HCT116 (cell line): Measurements from ENCODE around the gene RUNX1. TPM values are rescaled to one million over a fixed set of nuclear protein-coding genes. Genes with fewer than 3 reads are reported as not detected.

Experiments used
- ATAC-seq: fragments of 200-7000 bp; cut with Tn5 transposase; 2 replicates; pipeline ENCODE4 v1.9.1; 2020; ENCODE audit warnings: mild to moderate bottlenecking, moderate library complexity
- BruUV-seq: library from RNA; stranded (reverse); fragments of 400-500 nt; replicated peaks from 2 replicates; lab custom pipeline; 2021; lab: Mats Ljungman, UMichigan
- CTCF ChIA-PET: fragments of 300-600 bp; sonication (Branson Sonifier 250); formaldehyde crosslinking; loops from one replicate; lab custom pipeline; 2021; ENCODE audit warnings: antibody characterized with exemption; lab: Charles Lee
- POLR2A ChIA-PET: fragments of 300-600, 350-600 bp; sonication (Branson Sonifier 250); formaldehyde crosslinking; loops from one replicate; lab custom pipeline; 2021; ENCODE audit warnings: antibody characterized with exemption; lab: Charles Lee
- RAD21 ChIA-PET, 2 experiments: fragments of 300-600 bp; sonication (Branson Sonifier 250); formaldehyde crosslinking; loops; one replicate each; lab custom pipeline; 2023; ENCODE audit warnings: low total read pairs in 2 of 2; ENCODE audit not compliant: uncharacterized antibody in 2 of 2, unreplicated experiment in 2 of 2, low non-redundant PET in 1 of 2; lab: Charles Lee
- DNase-seq: peaks from one replicate; pipeline ENCODE4 v3.0.0-alpha.2; 2010; ENCODE audit warnings: low read depth, low spot score
- H2AFZ ChIP-seq: fragments of 200-600 bp; shearing (Covaris generic), sonication (generic); 2 replicates; pipeline ENCODE4 v1.6.1; 2017; ENCODE audit warnings: low read depth, mixed run types, mixed read lengths, antibody characterized with exemption, low read length; ENCODE audit not compliant: poor library complexity, severe bottlenecking
- H3K27ac ChIP-seq: 2 replicates; pipeline ENCODE4 v1.5.1; 2012; ENCODE audit warnings: low read depth, low read length
- H3K27me3 ChIP-seq: fragments of 200-600 bp; sonication (generic); 2 replicates; pipeline ENCODE4 v1.6.1; 2016; ENCODE audit warnings: mixed run types, low read length, mixed read lengths; ENCODE audit not compliant: insufficient read depth
- H3K36me3 ChIP-seq, 2 experiments: fragments of 200-500 bp in 1 of 2; fragments of 200-600 bp in 1 of 2; sonication (Bioruptor generic) in 1 of 2; sonication (generic) in 1 of 2; 2 replicates each; pipeline versions ENCODE4 v1.5.1 to v1.6.1; 2014 to 2016; ENCODE audit warnings: low read length in 2 of 2, inconsistent platforms in 1 of 2, mixed read lengths in 1 of 2, mixed run types in 1 of 2; ENCODE audit not compliant: insufficient read depth in 2 of 2, control insufficient read depth in 1 of 2
- H3K4me1 ChIP-seq, 2 experiments: fragments of 200-600 bp in 1 of 2; sonication (generic) in 1 of 2; 2 replicates each; pipeline versions ENCODE4 v1.5.1 to v1.6.1; 2012 to 2017; ENCODE audit warnings: low read length in 2 of 2, inconsistent platforms in 1 of 2, mild to moderate bottlenecking in 1 of 2, mixed read lengths in 1 of 2, mixed run types in 1 of 2, moderate library complexity in 1 of 2; ENCODE audit not compliant: insufficient read depth in 2 of 2, control insufficient read depth in 1 of 2
- H3K4me2 ChIP-seq: fragments of 200-600 bp; sonication (generic); 2 replicates; pipeline ENCODE4 v1.6.1; 2017; ENCODE audit warnings: mixed run types, low read length, mixed read lengths
- H3K4me3 ChIP-seq, 2 experiments: fragments of 200-600 bp in 1 of 2; sonication (generic) in 1 of 2; replicated peaks in 1 of 2; 2 replicates each; pipeline ENCODE4 v1.5.1; 2011 to 2016; ENCODE audit warnings: low read length in 2 of 2, control low read depth in 1 of 2, low read depth in 1 of 2, mild to moderate bottlenecking in 1 of 2, mixed read lengths in 1 of 2, mixed run types in 1 of 2
- H3K79me2 ChIP-seq: fragments of 200-600 bp; sonication (generic); 2 replicates; pipeline ENCODE4 v1.6.1; 2017; ENCODE audit warnings: mild to moderate bottlenecking, mixed run types, low read length, moderate library complexity, mixed read lengths; ENCODE audit not compliant: insufficient read depth
- H3K9ac ChIP-seq: fragments of 200-600 bp; sonication (generic); 2 replicates; pipeline ENCODE4 v1.6.1; 2016; ENCODE audit warnings: low read length, mixed read lengths
- H3K9me2 ChIP-seq: fragments of 200-600 bp; sonication (generic), shearing (Covaris generic); 2 replicates; pipeline ENCODE4 v1.6.1; 2017; ENCODE audit warnings: mixed run types, mild to moderate bottlenecking, moderate library complexity; ENCODE audit not compliant: insufficient read depth
- H3K9me3 ChIP-seq, 2 experiments: fragments of 200-500 bp in 1 of 2; fragments of 200-600 bp in 1 of 2; sonication (Bioruptor generic) in 1 of 2; sonication (generic) in 1 of 2; 2 replicates each; pipeline ENCODE4 v1.6.1; 2014 to 2017; ENCODE audit warnings: low read length in 2 of 2, mixed read lengths in 2 of 2, inconsistent platforms in 1 of 2, low read depth in 1 of 2, mild to moderate bottlenecking in 1 of 2, mixed run types in 1 of 2, moderate library complexity in 1 of 2; ENCODE audit not compliant: control insufficient read depth in 1 of 2, insufficient read depth in 1 of 2
- H4K20me1 ChIP-seq: fragments of 200-600 bp; sonication (generic), shearing (Covaris generic); 2 replicates; pipeline ENCODE4 v1.6.1; 2017; ENCODE audit warnings: mixed run types, mild to moderate bottlenecking, moderate library complexity; ENCODE audit not compliant: insufficient read depth
- POLR2AphosphoS5 ChIP-seq: IDR thresholded peaks from 2 replicates; pipeline ENCODE4 v1.6.1; 2011; ENCODE audit warnings: mild to moderate bottlenecking, low read depth, low read length, moderate library complexity
- intact Hi-C: fragments of 100-400 bp; cut with micrococcal nuclease; formaldehyde crosslinking; loops from 2 replicates; pipeline ENCODE4 v1.10.0; 2022
- total RNA-seq: library from RNA; stranded (reverse); gene quantifications from one replicate; pipeline ENCODE4 v1.2.1, GENCODE V29; 2021; ENCODE audit not compliant: unreplicated experiment

Gene RUNX1
- total RNA-seq, 1 experiment from 2014 or later, result 33.5 TPM

- Histone ChIP-seq H3K9ac (no peak overlapping the region), H3K4me2 (peak overlapping the region; percentile 29), H3K36me3 (0 out of 4 replicates have a peak, but pooled peaks cover 0 to 9% of the 10 kb centered on the region in 2 experiments), H3K4me3 (no peak overlapping the region), H3K27ac (peak overlapping the region; percentile 21; the same call in 1 of the 2 replicates), H3K4me1 (peaks cover 47 to 69% of the 10 kb centered on the region in 2 experiments), H3K79me2 (no peaks in the 10 kb centered on the region), H3K27me3 (no peaks in the 10 kb centered on the region), H4K20me1 (no peaks in the 10 kb centered on the region), H3K9me2 (no peaks in the 10 kb centered on the region), H2AFZ (no peak overlapping the region)
- ChIA-PET CTCF (no interaction called here), RAD21 (no interaction called here)
- no TSS peak for BruUV-seq
- no peak for ATAC-seq
- intact Hi-C loops, result no loop called here
- no peak for TF ChIP-seq POLR2AphosphoS5
- TF ChIP-seq, all 23 proteins: peak for 0
- no peaks in the 10 kb centered on the region for H3K9me3 ChIP-seq
- POLR2A ChIA-PET, result no interaction called here
- DNase-seq, result no peak
Measured at GRCh38 chr21:34813266-34813894, 235.7 kb downstream of the RUNX1 start.

- Histone ChIP-seq H2AFZ (no peak overlapping the region), H3K9me2 (no peaks in the 10 kb centered on the region), H3K4me2 (peak overlapping the region; percentile 29), H3K27ac (peak overlapping the region; percentile 21; the same call in 1 of the 2 replicates), H3K27me3 (no peaks in the 10 kb centered on the region), H3K79me2 (no peaks in the 10 kb centered on the region), H3K4me1 (peaks cover 52 to 75% of the 10 kb centered on the region in 2 experiments), H3K9ac (no peak overlapping the region), H4K20me1 (no peaks in the 10 kb centered on the region), H3K36me3 (0 out of 4 replicates have a peak, but pooled peaks cover 0 to 9% of the 10 kb centered on the region in 2 experiments), H3K4me3 (no peak overlapping the region), H3K9me3 (no peaks in the 10 kb centered on the region)
- ChIA-PET RAD21 (no interaction called here), CTCF (no interaction called here), POLR2A (no interaction called here)
- TF ChIP-seq POLR2AphosphoS5, result no peak; the same call in 1 of the 2 replicates
- BruUV-seq, result no TSS peak
- no peak for ATAC-seq
- no peak for DNase-seq
- intact Hi-C loops, result no loop called here
Measured at GRCh38 chr21:34812504-34813265, 236.4 kb downstream of the RUNX1 start.
